Smooth muscle cell of the brain vasculature (primary cell): ENCODE results near the gene HIPK2.

Experiments
- DNase-seq: peaks from one replicate; pipeline ENCODE4 v3.0.0-alpha.2; 2012; ENCODE audit warnings: low read depth, low spot score

HIPK2 gene

GRCh38 chr7:139777948-139778841 lies at the start of gene HIPK2:
Gene HIPK2 (minus strand): TSS chr7:139777998. CDS start chr7:139777623, 375 bp downstream.
- DNase-seq, result no peak

DNA sequence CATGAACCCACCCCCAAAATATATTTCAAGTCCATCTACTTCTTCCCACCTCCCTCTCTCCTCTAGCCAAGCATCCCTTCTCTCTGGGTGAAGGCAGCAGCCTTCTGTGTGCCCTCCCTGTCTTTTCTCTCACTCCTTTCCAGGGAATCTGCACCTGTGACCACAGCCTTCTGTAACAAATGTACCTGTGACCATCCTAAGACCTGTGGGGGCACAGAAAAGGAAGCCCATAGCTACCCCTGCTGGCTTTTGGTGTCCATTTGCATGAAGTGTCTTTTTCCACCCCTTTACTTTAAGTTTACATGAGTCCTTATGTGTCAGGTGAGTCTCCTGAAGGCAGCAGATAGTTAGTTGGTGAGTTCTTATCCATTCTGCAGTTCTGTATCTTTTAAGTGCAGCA lies 49.2 kb upstream of the HIPK2 start:
- DNase-seq, result no peak

DNA sequence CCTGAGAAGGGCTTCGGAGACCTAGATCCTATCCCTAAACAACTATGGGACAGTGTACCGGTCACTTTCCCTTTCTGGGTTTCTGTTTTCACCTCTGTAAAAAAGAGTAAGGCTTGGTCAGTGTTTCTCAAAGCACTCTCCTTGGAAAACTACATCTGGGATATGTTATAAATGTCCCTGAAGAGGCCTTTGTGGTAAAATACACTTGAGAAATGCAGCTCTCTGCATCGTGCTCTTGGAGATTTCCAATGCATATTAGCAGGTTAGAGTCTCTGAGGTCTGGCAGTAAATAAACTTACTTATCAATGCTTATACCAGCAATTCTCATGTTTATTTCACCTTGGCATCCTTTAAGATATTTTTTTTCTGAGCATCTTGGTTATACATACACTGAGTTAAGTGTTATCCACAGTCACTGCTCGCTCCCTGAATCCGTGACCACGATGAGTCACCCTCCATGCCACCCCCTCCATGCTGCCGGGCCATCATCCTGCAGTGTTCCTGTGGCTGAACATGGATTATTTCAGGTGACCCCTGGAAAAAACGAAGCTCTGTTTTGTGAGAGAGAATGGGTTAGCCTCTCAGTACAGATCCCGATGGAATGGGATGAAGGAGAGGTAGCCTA lies 48.0 kb upstream of the HIPK2 start:
- no peak for DNase-seq

DNA sequence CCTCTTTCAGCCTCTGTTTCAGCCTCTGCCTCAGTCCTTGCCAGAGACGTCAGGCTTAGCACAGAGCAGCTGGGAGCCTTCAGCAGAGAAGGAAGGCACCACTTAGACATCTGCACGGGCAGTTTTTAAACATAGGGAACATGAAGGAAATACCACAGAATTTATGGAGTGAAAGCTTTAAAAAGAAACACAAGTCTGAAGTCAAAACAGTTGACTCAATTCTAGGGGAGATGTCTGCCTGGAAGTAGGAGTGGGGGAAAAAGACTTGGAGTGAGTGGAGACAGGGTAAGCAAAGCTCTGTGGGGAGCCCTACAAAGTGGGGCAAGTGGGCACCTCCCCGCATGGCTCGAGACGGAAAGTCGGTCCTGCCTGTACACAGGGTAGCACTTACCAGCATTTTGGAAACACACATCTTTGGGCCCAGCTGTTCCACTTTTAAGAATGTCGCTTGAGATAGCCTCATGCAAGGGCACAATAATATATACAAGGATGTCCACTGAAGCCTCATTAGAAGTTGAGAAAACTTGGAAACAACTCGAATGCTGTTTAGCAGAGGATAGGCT lies 46.2 kb upstream of the HIPK2 start:
- DNase-seq, result no peak

- DNase-seq, result no peak
These were observed 45.1 kb upstream of the HIPK2 start for GRCh38 chr7:139822855-139823254.

- DNase-seq, result no peak
These were observed 43.7 kb upstream of the HIPK2 start for GRCh38 chr7:139821349-139822105.

DNA sequence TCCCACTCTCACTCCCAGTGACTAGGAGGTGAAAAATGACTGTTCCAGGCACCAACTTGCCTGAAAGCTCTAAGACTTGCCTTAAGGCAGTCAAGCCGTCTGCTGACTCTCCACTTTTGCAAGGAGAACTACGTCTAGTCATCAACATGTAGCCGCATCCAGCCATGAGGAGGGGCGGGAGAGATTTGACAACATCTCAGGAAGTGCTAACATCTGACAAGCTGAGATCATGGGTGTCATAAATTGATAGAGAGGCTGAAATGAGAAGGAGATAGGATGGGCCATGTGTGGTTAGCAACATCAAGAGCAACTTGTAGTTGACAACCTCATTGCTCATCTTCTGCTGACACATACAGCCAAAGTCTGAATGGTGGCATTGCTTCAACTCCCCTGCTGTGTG lies 42.3 kb upstream of the HIPK2 start:
- DNase-seq, result no peak

DNA sequence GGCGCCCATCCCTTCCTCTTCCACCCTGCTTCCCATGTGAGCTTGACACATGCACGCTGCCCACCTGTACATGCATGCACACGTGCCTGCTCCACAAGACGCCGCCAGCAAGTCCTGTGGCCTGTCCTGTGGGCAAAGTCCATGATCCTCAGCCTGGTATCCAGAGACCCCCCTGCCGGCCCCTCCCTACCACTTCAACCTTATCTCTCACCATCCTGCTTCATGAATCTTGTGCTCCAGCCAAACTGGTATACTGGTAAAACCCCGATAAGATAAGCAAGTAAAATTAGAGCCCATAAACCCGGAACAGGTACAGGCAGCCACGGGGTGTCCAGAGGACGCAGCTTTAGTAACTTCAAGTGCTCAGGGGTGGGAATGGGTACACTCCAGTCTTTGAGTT lies 39.5 kb upstream of the HIPK2 start:
- no peak for DNase-seq

DNA sequence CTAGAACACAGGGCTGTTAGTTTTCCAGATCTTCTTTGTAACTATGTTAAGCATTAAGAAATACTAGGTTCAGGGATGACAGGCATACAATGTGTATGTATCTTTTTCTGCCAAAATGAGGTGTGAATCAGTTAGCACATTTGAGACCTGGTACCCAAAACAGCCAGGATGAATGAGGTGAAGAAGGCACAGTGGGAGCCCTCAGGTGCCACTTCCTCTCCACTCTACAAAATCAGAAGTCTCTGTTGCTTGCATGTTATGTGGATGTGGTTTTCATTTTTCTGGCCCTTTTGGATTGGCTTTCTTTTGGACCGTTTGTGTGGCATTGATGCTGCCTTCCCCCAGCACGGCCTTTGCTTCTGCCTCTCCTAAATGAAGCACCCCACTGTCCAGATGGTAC lies 35.9 kb upstream of the HIPK2 start:
- no peak for DNase-seq

GRCh38 chr7:139813151-139813550 lies 35.4 kb upstream of the HIPK2 start:
- no peak for DNase-seq

GRCh38 chr7:139811066-139811465 lies 33.3 kb upstream of the HIPK2 start:
- no peak for DNase-seq

DNA sequence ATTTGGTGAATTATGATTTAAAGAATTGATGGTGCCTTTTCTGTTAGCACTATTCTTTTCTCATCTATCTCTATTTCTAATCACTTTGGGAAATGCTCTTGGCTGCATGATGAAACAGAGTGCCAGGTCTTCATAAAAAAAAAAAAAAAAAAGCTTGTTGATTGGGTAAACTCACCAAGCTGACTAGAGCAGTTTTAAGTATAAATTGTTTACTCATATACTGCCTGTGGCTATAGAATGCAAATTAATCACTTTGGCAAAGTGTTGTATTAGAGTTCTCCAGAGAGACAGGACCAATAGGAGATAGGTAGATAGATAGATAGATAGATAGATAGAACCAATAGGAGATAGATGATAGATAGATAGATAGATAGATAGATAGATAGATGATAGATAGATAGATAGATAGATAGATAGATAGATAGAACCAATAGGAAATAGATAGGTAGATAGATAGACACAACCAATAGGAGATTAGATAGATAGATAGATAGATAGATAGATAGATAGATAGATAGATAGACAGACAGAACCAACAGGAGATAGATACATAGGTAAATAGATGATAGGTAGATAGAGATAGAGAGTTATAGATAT lies 31.1 kb upstream of the HIPK2 start:
- no peak for DNase-seq

GRCh38 chr7:139808427-139808826 lies 30.6 kb upstream of the HIPK2 start:
- DNase-seq, result no peak

- DNase-seq, result no peak
These were observed 29.2 kb upstream of the HIPK2 start for GRCh38 chr7:139807009-139807408.

DNA sequence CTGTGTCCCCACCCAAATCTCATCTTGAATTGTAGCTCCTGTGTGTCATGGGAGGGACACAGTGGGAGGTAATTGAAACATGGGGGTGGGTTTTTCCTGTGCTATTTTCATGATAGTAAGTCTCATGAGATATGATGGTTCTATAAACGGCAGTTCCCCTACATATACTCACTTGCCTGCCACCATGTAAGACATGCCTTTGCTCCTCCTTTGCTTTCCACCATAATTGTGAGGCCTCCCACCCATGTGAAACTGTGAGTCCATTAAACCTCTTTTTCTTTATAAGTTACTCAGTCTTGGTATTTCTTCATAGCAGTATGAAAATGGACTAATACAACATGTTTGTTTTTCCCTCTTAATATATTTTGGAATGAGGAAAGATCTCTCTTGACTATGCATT lies 26.8 kb upstream of the HIPK2 start:
- no peak for DNase-seq

DNA sequence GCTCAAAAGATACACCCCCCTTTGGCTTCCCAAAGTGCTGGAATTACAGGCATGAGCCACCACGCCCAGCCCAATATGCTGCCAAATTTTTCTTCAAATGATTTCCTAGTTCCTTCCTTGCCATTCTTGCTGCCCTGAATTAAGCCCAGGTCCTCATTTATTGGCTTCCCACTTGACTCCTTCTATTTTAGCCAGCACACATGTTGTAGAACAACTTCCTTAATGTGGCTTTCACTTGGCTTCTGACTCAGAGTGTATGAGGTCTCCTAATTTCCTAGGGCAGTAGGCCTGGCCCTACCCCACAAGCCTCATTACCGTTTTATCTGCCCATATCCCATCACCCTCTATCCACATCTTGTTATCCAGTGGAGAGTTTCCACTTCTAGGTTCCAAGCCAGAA lies 21.8 kb upstream of the HIPK2 start:
- no peak for DNase-seq

GRCh38 chr7:139798892-139799291 lies 21.1 kb upstream of the HIPK2 start:
- DNase-seq, result no peak

DNA sequence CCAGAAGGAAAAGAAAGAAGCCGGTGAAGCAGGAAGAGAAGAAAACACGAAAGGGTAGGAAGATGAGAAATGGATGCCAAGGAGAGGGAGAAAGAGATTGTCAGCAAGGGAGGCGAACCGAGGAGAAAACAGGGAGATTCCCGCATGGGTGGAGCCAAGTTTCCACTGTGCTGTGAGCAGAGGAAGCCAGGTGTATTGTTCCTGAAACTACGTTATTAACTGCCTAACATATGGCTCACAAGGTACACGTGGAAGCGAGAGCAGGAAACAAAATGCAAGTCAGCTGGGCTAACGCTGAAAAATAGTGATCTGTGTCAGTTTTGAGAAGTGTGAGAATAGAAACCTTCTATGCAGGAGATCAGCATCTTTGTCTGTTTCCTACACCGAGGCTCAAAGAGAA lies 20.4 kb upstream of the HIPK2 start:
- DNase-seq, result no peak

GRCh38 chr7:139797607-139798006 lies 19.8 kb upstream of the HIPK2 start:
- DNase-seq, result no peak

DNA sequence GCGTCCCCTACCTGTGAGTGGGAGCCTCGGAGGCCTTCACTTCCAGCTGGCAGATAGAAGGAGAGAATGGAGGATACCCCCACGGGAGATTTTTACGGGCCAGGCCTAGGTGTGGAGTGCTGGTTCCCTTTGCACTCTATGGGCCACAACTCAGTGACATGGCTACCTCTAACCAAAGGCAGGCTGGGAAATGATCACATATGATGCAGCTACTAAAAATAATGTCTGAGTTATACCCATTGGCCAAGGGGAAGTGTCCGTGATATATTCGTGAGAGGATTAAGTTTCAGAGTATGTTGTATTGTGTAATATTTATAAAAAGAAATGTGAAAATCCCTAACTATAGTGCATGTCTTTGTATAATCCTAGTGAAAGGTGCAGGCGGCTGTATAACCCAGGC lies 13.5 kb upstream of the HIPK2 start:
- no peak for DNase-seq

DNA sequence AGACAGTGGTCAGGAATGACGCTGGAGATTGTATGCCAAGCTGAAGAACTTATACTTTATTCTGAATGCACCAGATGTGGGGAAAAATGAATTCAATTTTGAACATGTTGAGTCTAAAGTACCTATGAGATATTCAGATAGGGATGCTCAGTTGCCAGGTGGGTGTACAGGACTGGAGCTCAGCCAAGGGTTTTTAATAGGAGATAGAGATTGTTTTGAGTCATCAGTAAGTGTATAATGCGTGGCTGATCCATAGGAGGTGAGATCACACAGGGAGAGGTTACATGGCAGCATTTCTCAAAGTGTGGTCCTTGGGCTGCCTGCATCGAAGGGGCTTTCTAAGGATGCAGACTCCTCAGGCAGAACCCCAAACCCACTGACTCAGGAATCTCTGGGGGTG lies 6.8 kb upstream of the HIPK2 start:
- DNase-seq, result no peak
